ENCODE results near the gene UGT3A2. TPM values are rescaled to one million over a fixed set of nuclear protein-coding genes. Genes with fewer than 3 reads are reported as not detected.

Gene UGT3A2
- total RNA-seq, 2 donors from 2014 or later: 0.28 TPM; not detected in 1

DNA sequence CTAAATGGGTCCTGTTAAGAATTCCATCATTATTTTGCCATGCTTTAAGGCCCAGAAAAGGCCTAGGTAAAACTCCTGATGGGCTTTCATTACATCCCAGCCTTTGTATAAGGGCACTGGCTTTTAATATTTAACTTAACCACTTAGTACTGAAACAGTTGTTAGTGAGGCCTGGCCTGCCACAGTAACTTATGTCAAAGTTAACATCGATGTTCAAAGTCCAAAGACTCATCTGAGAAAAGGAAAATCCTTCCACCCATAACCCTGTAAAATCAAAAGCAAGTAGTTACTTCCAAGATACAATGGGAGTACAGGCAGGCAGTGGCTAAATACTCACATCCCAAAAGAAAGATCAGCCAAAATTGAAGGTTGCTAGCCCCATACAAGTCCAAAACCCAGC, 60.5 kb downstream of the UGT3A2 start:
- Mint-ChIP-seq H3K27ac (no peak overlapping the region), H3K27me3 (peaks cover 13% of the 10 kb centered on the region), H3K4me3 (no peak overlapping the region), H3K4me1 (no peaks in the 10 kb centered on the region), H3K9me3 (peaks cover 7% of the 10 kb centered on the region), H3K36me3 (ENCODE audit: low read depth) (no peaks in the 10 kb centered on the region)
- no peak for ATAC-seq (replicated peaks)

DNA sequence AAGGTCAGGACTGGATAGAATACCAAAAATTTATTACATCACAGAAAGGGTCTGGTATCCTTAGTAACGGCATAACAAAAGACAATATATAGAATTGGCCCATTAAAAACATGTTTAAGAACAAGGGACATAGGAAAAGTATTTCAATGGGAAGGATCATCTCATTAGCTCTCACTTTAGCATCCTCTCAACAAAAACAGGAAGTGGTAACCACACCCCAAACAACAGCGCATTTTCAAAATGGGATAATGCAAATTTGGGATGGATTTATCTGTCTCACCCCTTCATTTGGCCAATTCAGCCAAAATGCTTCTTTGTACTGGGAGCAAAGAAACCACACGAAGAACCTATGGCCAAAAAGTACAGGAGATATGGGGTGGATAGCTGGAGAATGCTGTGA, 65.7 kb downstream of the UGT3A2 start:
- ATAC-seq (replicated peaks): no peak
- Mint-ChIP-seq H3K36me3 (ENCODE audit: low read depth) (no peaks in the 10 kb centered on the region), H3K4me1 (no peaks in the 10 kb centered on the region), H3K4me3 (no peak overlapping the region), H3K9me3 (no peaks in the 10 kb centered on the region), H3K27ac (no peak overlapping the region), H3K27me3 (peaks cover 21% of the 10 kb centered on the region)

DNA sequence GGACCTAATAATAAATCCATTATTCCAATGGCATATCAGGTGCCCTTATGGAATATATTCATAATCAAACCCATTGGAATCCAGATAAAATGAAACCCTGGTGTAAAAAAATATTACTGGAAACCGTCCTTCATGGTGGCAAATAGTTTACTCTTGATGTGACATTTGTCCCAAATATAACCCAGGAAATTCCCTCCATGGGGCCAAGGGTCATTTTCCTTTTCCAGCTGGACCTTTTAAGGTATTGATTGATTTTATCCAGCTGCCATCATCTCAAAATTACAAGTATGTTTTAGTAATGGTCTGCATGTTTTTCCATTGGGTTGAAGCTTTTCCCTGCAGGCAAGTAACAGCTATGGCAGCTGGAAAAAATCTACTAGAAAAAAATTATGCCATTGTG, 67.1 kb downstream of the UGT3A2 start:
- Mint-ChIP-seq H3K4me1 (no peaks in the 10 kb centered on the region), H3K27me3 (peaks cover 20% of the 10 kb centered on the region), H3K9me3 (no peaks in the 10 kb centered on the region), H3K36me3 (ENCODE audit: low read depth) (no peaks in the 10 kb centered on the region), H3K27ac (no peak overlapping the region), H3K4me3 (no peak overlapping the region)
- ATAC-seq (replicated peaks): no peak

DNA sequence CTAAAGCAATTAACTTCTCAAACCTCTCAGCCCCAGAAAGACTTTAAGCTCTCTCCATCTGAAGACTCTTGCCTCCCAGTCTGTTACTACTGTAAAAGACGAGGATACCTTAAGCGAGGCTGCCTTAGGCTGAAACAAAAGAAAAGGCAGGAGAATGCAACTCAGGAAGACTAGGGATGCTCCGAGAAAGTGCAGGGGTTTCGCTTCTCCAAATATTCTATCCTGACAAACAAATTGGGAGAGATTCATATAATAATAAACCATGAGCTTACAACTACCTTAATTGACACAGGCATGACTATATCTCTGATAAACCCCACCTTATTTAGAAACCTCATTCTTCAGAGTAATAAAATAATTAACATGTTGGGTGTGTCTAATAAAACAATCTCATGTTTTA, 70.6 kb downstream of the UGT3A2 start:
- no peaks in the 10 kb centered on the region for H3K9me3 Mint-ChIP-seq
- H3K27me3 Mint-ChIP-seq: peaks cover 14% of the 10 kb centered on the region
- H3K4me1 Mint-ChIP-seq: no peaks in the 10 kb centered on the region
- no peak for ATAC-seq (replicated peaks)
- H3K27ac Mint-ChIP-seq: no peak overlapping the region
- H3K4me3 Mint-ChIP-seq: no peak overlapping the region
- no peaks in the 10 kb centered on the region for H3K36me3 Mint-ChIP-seq (ENCODE audit: low read depth)

DNA sequence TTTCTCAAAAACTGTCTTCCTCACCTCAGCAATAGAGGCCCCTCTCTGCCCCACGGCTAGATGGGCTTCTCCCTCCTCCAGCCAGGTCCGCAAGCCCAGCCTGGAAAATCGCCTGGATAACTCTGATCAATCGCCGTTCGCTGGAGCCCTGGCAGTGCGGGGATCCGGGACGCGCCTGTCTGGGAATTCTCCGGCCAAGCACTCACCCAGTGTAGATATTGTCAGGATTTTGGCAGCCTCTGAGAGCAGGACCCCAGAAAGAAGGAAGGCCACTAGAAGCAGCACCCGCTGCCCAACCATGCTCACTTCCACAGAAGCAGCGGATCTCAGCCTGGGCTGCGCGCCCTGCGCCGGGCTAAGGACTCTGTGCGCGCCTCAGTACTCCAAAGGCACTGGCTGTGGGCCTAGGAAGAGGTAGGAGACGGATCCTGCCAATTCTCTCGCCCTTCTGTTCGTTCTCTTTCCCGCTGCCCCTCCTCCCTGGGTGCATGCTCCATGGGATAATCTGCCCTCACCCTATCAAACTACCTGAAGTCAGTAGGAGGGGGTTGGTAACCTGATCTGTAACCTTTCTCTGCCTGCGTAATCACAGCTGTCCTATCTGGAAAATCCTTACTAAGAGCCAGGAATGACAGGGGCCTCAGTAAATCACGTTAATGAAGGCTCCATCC, 75.6 kb downstream of the UGT3A2 start, which contains the start of gene UGT3A1:
Gene UGT3A1 (minus strand): TSS at position 450 of the 671 bp plus-strand sequence. CDS start 150 bp downstream, at position 300.
- ATAC-seq (replicated peaks): no peak
- H3K36me3 Mint-ChIP-seq (ENCODE audit: low read depth): no peaks in the 10 kb centered on the region
- no peaks in the 10 kb centered on the region for H3K9me3 Mint-ChIP-seq
- no peaks in the 10 kb centered on the region for H3K4me1 Mint-ChIP-seq
- H3K4me3 Mint-ChIP-seq: no peak within 1 kb of the TSS
- peaks cover 17% of the 10 kb centered on the region for H3K27me3 Mint-ChIP-seq
- no peak within 1 kb of the TSS for H3K27ac Mint-ChIP-seq

DNA sequence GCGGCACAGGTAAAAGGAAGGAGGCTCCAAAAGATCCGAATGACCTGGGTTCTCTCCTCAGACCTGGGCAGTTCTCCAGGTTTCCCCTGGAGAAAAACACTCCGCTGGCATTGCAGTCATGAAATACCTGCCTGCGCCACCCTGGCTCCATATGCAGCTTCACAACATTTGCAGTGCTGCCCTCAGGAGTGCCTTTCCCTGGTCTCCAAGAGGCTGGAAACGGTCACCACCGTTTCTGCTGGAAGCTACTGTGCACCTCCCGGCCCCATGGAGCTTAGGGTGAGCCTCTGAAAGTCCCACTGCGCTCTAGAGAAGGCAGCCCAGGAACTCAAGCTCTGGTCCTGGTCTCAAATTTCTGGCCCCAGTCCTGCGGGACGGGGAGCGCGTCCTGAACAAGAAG, 76.2 kb downstream of the UGT3A2 start:
- no peak for ATAC-seq (replicated peaks)
- Mint-ChIP-seq H3K4me1 (no peaks in the 10 kb centered on the region), H3K36me3 (ENCODE audit: low read depth) (no peaks in the 10 kb centered on the region), H3K27me3 (peaks cover 19% of the 10 kb centered on the region), H3K27ac (no peak overlapping the region), H3K4me3 (no peak overlapping the region), H3K9me3 (no peaks in the 10 kb centered on the region)

DNA sequence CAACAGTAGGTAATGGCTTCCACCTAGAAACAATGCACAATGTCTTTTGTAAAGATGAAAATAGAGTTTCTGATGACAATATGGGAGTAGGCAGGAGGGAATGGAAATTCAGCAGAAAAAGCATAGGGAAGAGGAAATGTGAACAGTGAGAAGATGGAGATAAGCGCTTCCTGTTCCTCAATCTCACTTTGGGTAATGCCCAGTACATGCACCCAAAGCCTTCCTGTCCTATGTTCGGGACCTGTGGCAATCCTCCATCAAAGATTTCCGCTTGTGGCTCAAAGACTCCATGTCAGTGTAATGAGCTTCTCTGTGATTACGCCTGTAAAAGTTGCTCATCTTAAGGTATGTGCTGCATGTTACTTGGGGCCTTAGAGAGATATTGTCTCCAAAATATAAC, 78.2 kb downstream of the UGT3A2 start:
- H3K27me3 Mint-ChIP-seq: peaks cover 22% of the 10 kb centered on the region

DNA sequence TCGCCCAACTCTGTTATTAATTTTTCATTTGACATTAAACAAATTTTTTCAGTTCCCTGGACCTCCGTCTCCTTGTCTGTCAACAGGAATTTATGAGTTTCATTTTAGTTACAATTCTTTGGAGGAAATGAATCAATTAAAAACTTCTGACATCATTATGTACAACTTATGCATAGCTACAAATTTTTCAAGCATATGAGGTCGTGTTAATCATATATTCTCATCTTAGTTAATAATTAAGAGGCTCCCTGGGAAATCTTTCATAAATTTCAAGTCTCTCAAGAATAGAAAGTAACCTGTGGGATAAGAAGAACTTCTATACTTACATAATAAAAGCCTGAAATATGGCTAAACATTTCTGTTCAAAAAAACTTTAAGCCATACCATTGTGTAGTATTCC, 78.9 kb downstream of the UGT3A2 start:
- Mint-ChIP-seq H3K4me1 (no peaks in the 10 kb centered on the region), H3K4me3 (no peak overlapping the region), H3K27me3 (peaks cover 26% of the 10 kb centered on the region), H3K27ac (no peak overlapping the region), H3K36me3 (ENCODE audit: low read depth) (no peaks in the 10 kb centered on the region), H3K9me3 (peaks cover 3% of the 10 kb centered on the region)
- ATAC-seq (replicated peaks): no peak

More for the DNA sequence above, 78.2 kb downstream of the UGT3A2 start:
- Mint-ChIP-seq H3K36me3 (ENCODE audit: low read depth) (no peaks in the 10 kb centered on the region), H3K9me3 (no peaks in the 10 kb centered on the region), H3K4me3 (no peak overlapping the region), H3K4me1 (no peaks in the 10 kb centered on the region), H3K27ac (no peak overlapping the region)
- no peak for ATAC-seq (replicated peaks)

Other genes starting within 250 kb of the UGT3A2 start
- gene IL7R, start 210.0 kb downstream of the UGT3A2 start, total RNA-seq: 100 to 1,000 TPM; 162 to 203 TPM
- 1 to 10 TPM in 1 of 2 donors, not detected in 1; 1.1 TPM for gene CAPSL, start 128.3 kb downstream of the UGT3A2 start, total RNA-seq
- gene UGT3A1, start 75.5 kb downstream of the UGT3A2 start, total RNA-seq: not detected
- gene LMBRD2, start 85.0 kb upstream of the UGT3A2 start, total RNA-seq: 10 to 100 TPM; 11.1 to 11.6 TPM
- gene SKP2, start 85.2 kb upstream of the UGT3A2 start, total RNA-seq: 10 to 100 TPM; 32.8 to 53.0 TPM
- 10 to 100 TPM in 1 of 2 donors, 1 to 10 TPM in 1; 7.2 to 11.0 TPM for gene NADK2, start 175.0 kb upstream of the UGT3A2 start, total RNA-seq
- gene RANBP3L, start 235.0 kb upstream of the UGT3A2 start, total RNA-seq: not detected

All from activated T-helper 17 cell treated with anti-CD3 and anti-CD28 coated beads, Interleukin-2, amount 50 U/mL, for 72 hours (primary cell).